ENCODE measurements around the gene TCEA2.

DNA sequence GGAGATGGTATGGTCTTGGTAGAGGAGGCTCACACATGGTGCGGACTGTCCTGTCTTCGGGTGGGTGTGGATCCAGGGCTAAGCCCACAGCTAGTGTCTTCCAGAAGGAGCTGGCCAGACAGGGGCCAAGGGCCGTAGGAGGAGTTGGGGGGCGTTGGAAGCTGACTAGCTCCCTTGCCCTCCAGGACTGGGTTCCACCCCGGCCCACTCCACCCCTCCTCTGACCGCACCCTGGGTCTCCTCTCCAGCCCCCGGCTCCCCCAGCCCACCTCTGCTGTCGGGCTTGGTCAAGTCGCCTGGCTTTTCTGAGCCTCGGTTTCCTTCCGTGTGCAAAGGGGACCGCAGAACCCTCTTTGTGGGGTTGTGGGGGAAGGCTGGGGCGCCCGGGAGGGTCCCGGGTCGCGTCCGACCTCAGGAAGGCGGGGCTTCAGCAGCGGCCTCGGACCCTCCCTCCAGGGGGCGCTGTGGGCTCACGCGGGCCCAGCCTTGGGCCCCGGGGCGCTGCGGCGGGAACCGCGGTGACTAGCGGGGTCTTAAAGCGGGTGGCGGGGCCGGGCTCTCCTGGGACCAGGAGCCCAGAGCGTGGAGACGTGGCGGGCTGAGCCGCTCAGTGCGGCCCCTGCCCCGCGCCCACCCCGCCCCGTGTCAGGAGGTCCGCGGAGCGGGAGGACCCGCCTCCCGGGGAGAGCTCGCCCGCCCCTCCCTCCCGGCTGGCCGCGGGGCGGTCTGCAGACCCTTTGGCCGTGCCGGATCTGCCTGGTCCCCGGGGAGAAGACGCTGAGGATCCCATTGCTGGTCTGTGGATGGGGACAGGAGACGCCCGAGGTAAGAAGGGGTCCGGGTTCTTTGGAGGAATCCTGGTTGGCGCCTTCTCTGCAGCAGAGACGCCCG lies 39.0 kb downstream of the TCEA2 start:
- TF ChIP-seq, protein P1, sequence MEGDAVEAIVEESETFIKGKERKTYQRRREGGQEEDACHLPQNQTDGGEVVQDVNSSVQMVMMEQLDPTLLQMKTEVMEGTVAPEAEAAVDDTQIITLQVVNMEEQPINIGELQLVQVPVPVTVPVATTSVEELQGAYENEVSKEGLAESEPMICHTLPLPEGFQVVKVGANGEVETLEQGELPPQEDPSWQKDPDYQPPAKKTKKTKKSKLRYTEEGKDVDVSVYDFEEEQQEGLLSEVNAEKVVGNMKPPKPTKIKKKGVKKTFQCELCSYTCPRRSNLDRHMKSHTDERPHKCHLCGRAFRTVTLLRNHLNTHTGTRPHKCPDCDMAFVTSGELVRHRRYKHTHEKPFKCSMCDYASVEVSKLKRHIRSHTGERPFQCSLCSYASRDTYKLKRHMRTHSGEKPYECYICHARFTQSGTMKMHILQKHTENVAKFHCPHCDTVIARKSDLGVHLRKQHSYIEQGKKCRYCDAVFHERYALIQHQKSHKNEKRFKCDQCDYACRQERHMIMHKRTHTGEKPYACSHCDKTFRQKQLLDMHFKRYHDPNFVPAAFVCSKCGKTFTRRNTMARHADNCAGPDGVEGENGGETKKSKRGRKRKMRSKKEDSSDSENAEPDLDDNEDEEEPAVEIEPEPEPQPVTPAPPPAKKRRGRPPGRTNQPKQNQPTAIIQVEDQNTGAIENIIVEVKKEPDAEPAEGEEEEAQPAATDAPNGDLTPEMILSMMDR (IDR thresholded peaks at IDR 0.05; ENCODE audit: poor library complexity, severe bottlenecking): peak; percentile 62
- TF ChIP-seq EP300 (conservative IDR thresholded peaks at IDR 0.05; ENCODE audit: poor library complexity, severe bottlenecking) (no peak), EZH2 (IDR thresholded peaks at IDR 0.05; ENCODE audit: borderline replicate concordance, insufficient read depth, low read length, poor library complexity, severe bottlenecking) (no peak), SMC3 (conservative IDR thresholded peaks at IDR 0.05; ENCODE audit: poor library complexity) (no peak), RAD21 (conservative IDR thresholded peaks at IDR 0.05) (peak; percentile 39), TAF1 (IDR thresholded peaks at IDR 0.05; ENCODE audit: low read depth) (no peak), POLR2AphosphoS5 (IDR thresholded peaks at IDR 0.05) (no peak)
- TF ChIP-seq, protein P2, sequence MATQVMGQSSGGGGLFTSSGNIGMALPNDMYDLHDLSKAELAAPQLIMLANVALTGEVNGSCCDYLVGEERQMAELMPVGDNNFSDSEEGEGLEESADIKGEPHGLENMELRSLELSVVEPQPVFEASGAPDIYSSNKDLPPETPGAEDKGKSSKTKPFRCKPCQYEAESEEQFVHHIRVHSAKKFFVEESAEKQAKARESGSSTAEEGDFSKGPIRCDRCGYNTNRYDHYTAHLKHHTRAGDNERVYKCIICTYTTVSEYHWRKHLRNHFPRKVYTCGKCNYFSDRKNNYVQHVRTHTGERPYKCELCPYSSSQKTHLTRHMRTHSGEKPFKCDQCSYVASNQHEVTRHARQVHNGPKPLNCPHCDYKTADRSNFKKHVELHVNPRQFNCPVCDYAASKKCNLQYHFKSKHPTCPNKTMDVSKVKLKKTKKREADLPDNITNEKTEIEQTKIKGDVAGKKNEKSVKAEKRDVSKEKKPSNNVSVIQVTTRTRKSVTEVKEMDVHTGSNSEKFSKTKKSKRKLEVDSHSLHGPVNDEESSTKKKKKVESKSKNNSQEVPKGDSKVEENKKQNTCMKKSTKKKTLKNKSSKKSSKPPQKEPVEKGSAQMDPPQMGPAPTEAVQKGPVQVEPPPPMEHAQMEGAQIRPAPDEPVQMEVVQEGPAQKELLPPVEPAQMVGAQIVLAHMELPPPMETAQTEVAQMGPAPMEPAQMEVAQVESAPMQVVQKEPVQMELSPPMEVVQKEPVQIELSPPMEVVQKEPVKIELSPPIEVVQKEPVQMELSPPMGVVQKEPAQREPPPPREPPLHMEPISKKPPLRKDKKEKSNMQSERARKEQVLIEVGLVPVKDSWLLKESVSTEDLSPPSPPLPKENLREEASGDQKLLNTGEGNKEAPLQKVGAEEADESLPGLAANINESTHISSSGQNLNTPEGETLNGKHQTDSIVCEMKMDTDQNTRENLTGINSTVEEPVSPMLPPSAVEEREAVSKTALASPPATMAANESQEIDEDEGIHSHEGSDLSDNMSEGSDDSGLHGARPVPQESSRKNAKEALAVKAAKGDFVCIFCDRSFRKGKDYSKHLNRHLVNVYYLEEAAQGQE (IDR thresholded peaks at IDR 0.05; ENCODE audit: borderline replicate concordance): no peak
